Retina (tissue), 1 donor: Measurements from ENCODE around the gene ACD.
A peak's percentile ranks its signal among the peaks of the same experiment; 100 is the strongest.

Source experiments
- DNase-seq: peaks from one replicate; pipeline ENCODE4 v3.0.0-alpha.2; 2016

Gene ACD

DNA sequence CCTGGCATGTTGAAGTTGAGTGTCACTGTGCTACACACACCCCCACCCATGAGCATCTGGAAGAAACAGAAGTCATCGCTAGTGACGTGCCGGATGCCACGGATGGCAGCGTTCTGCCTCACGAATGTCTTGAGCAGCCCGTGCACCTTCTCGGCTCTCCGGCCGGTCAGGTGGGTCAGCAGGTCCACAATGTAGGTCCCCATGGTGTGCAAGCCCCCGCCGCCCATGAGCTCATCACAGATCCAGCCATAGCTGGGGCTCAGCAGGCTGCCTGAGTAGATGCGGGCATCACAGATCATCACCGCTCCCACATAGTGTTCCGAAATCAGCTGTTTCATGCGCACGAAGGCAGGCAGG lies 15.5 kb upstream of the ACD start:
- no peak for DNase-seq

DNA sequence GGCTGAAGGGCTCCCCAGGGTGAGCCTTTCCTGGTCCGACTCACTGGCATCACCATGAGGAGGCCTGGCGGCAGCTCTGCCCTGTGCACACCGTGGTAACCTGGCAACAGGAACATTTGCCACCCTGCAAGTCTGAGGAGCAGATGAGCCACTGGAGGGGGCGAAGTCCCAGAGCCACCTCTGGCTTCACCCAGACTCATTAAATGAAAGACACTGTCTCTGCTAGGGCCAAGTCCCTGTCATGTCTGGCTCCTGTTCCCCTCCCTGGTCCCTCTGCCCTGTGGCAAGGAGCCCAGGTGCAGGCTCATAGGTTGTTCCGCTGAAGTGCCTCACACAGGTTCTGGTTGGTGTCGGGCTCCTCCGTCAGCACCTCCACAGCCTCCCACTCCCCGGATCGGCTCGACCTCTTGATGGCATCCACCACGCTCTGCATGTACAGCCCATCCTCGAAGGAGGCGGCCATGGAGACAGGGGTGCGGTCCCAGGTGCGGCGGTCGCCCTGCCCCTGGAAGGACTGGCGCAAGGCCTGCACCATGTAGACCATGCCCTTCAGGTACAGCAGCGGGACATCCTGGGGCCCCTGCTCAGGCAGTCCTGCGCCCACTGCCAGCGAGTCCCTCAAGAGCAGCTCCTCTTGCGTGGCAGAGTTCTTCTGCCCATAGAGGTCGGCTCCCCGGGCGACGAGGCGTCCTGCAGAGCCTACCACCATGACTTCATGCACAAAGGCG lies 15.0 kb upstream of the ACD start:
- no peak for DNase-seq

DNA sequence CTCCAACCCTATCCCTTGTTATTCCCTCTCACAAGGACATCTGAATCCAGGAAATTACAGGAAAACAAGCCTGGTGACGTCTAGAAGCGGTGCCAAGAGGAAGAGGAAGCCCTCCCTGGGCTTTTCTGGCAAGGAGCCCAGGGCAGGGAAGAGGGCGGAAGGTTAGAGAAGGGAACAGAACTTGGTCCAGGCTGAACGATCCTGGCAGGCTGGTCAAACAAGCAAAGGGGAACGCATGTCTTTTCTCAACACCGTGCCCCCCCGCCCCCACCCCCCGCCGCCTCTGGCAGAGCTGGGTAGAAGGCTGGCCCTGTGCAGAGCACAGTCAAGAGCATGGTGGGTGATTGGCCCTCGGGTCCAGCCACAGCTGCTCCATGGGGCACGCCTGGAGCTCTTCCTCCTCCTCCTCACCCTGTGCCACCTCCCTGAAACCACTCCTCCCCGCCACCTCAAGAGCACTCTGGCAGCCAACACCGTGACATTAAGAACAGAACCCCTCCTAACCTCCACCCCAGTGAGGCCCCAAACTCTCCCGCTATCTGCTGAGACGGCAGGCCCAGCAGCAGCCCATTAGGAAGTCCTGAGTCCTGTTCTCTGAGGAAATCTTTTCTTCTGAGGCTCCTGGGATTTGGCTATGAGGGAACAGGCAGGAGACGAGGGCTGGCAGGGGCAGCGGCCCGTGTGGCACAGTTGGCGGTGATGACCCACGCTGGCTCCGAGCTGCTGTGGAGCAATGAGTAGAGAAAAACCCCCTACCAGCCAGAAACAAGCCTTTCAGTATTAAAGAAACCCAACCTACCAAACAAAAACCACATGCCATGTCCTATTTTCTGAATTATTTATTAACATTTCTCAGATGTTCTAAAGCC lies 13.9 kb upstream of the ACD start:
- no peak for DNase-seq

DNA sequence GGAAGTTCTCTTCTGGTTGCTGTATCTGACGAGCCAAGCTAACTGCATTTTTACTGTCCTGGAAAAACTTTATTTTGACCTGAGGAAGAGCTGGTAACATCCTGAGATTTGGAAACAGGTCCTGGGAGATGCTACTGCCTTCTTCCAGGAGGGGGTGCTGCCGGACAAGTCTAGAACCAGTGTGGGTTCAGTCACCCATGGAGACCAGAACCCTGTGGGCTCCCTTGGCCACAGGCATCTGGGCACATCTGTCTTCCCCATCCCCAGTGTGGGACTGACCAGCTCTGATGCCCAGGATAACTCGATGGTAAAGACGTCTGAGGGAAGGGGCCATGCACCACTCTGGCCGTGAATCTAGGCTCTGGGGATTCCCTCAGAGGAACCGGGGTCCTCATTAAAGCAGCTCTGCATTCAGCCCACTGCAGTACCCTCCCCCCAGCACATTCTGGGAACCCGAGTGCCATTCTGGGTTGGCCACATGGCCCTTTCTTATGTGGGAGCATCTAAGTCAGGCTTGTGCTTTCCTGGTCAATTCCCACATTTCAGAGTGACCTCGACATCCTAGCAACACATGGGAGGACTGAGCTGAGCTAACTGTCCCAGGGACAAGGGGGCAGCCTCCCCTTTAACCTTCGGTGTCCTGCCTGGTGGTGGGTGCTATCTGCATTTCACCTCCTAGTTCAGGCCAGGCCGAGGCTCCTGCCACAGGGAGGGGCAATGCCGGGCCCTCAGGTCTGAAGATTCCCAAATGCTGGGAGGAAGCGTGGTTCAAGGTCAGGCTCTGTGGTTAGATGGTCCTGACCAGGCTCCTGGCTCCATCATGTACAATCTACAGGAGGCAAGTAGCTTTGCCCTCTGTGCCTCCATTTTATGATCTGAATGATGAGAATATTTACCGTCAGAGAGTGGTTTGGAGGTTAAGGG lies 12.9 kb upstream of the ACD start:
- DNase-seq: no peak

DNA sequence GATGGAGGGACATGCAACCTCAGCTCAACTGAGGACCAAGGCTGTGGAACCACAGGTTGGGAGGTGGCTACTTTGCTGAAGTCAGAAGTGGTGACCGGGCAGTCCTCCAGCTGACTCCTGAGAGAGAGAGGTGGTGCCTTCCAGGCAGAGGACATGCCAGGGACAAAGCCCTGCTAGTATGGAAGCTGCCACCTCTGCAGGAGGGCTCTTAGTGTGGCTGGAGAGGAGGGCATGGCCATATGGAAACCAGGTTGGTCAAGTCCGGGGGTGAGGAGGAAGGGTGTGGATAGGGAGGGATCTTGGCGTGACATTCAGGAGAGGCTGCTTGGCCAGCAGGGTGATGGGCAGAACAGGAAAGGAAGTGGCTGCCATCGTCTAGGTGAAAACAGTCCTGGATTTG lies 12.2 kb upstream of the ACD start:
- no peak for DNase-seq

DNA sequence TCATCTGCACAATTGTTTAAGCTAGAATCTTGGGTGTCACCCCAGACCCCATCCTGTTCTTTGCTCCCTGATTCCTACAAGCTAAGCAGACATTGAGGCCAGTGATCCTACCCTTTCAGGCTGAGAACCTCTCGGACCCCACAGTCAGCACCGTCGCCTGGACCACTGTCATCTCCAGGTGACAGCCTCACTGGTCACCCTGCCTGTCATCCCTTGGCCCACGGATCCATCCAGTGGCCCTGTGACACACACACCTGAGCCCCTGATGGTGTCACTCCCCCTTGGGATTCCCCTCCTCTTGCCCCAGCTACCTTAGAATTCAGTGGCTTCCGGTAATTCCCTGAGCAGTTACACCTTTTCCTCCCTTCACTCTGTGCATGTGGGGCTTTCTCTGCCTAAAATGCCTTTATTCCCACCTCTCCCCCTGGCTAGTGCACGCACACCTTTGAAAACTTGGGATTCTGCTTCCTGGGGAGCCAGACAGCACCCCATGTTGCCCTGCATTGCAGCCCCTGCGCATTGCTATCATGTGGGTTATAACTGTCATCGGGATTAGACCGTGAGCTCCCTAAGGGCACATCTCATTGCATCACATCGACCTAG lies 9.5 kb upstream of the ACD start:
- DNase-seq: no peak

DNA sequence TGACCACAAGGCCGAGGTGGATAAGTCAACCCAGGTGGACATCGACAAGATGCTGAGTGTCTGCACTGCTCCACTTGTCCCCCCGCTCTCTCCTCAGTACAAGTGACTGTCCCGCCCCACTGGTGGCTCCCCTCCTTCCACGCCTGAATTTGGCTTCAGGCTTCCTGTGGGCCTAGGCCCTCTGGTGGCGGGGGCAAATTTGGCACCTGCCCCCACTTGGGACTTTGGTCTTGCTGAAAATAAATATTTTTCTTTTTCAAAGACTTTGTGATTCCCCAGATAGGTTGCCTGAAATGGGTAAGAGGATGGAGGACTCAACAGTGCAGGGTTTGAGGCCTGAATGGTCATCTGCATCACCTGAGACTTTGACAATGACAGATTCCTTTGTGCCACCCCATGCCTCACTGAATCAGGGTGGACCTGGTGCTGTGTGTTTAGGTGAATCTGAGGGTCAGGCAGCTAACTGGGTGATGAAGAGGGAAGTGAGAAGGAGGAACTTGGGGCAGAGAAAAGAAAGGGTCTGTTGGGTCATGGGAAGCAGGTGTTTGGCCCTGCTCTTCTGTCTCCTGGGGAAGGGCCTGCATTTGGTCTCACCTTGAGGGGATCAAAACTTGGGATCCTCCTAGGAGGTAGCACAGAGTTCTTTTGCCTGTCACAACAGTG lies 8.6 kb upstream of the ACD start:
- DNase-seq: no peak

DNA sequence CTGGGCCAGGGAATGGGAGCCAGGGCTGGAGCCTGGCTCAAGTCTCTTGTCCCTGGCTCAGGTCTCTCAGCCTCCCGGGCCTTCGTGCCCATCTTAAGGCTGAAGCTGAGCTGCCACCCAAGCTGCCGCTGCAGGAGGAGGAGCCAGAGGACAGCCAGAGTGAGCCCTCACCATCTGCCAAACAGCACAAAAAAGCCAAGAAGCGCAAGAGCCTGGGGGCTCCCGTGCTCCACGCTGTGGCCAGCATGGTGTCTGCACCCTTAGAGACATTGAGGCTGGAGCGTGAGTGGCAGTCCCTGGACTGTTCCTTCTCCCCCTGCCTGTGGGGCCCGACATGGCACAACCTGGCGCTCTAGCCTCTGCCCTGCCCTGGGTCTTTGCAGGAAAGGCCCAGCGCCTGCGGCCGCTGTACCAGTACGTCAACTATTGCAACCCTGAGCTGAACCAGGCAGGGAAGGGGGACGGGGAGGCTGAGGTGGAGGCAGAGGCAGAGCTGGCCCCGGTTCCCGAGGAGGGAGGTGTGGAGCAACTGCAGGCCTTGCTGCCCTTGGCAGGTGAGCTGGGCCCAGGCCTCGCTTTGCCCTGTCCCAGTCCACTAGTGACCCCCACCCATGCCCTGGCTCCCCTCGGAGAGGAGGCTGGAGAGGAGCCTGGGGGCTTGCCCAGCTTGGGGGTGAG lies 7.9 kb upstream of the ACD start:
- peak; percentile 92 for DNase-seq

DNA sequence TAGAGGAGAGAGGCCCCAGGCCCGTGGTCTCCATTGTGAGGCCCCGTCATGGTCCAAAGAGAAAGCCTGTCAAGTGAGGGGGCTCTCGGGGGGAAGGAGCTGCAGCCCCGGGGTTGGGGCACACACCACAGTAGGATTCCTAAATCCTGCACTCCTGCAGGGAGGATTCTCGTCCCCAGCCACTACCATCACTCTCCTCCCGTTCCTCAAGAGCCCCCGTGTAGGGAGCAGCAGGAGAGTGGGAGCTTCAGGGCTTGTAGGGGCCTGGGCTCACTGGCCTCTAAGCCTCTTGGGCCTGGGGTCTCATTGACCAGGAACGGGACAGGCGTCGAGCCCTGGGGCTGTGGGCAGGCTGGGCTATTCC lies 7.4 kb upstream of the ACD start:
- no peak for DNase-seq

DNA sequence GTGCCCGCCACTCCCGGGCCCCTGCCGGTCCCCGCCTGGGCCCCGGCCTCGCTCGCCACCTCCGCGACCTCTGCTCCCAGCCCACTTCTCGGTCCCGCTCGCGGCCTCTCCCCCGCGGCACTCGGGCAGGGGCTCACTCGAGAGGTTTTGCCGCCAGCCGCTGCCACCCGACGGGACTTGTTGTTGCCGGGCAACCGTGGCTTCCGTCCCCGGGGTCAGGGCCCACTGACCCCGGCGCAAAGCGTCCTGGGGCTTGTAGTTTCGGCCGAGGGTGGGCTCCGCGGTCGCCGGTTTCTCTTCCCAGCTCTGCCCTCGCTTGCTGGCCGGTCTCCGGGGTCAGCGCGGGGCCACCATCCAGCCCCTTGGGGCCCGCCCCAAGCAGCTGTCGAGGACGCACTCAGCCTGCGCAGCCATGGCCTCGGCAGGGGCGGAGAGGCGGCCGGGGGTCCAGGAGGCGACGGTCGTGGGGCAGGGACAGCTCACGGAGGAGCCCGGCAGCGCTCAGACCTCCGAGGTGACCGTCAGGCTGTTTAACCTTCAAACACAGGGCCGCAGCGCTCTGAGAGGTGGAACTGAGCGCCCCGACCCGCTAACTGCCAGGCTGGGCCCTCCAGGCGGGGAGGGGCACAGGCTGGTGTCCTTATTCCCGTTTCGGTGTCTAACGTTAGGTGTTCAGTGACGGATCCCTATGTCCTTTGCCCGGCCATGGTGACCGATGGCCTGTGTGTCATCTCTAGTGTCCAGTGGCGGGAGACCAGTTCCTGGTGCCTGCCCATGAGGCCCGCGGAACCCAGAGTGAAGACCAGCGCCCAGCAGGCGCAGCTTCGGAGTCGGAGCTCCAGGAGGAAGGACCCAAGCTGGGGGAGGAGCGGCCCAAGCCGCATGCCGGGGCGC lies 6.7 kb upstream of the ACD start, which contains the start of the genes C16orf86 and ENKD1:
Gene C16orf86, plus strand, starts transcription at position 256 of the 894 bp plus-strand sequence. Its CDS starts 157 bp downstream, at position 413.
Gene ENKD1, minus strand, starts transcription at position 192 of the 894 bp plus-strand sequence. CDS start 308 bp downstream, outside the sequence.
- DNase-seq: peak; percentile 94

DNA sequence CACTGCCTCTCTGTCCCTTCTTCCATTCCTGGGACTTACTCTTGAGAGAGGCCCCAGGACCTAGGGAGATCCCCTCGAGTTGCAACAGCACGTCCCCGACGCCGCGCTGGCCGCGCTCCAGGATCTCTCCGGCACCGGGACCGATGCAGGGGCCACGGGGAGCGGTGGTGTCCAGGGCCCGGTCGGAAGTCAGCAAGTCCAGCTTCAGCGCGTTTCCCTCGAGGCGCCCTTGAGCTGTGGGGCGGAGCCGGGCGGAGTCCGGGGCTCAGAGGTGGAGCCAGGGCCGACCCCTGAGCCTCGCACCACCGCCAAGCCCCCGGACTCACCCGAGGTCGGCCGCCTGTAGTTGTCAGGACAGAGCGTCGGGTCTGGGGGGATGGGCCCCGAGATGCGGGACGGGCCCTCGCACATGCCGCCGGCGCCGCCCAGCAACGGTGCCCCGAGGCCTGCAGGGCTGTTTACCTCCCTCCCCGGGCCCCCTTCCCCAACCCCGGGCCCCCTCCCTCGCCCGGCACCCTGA lies 6.0 kb upstream of the ACD start:
- peak; percentile 72 for DNase-seq

DNA sequence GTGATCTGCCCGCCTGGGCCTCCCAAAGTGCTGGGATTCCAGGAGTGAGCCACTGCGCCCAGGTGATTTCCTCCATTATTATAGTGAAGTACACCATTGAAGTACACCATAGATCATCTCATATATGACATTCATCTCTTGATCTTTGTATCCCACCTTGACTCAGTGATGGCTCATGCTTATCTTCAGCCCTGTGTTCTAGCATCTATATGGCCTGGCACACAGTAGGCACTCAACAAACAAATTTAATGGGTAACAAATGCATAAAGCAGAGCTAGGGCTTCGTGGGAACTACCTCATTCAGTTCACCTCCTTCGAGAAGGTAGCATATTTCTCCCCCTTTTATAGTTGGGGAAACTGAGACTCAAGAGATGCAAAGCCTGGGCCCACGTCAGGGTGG lies 5.5 kb upstream of the ACD start:
- no peak for DNase-seq

DNA sequence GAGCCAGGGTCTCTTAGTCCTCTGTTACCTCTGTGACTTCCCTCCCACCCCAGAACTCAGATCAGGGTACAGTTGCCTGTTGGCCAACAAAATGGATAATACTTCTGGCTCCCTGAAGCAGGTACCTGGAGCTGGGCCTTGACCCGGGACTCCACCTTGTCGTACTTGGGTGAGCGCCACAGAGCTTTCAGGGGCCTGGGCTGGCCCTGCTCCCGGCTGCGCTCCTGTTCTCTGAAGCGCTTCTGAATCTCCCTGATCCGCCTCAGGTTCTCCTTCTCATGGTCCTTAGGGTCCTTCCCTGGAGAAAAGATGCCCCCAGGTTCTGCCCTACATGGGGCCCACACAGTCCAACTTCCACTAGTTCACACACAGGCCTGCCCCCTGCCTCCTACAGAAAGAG lies 4.8 kb upstream of the ACD start:
- DNase-seq: no peak

DNA sequence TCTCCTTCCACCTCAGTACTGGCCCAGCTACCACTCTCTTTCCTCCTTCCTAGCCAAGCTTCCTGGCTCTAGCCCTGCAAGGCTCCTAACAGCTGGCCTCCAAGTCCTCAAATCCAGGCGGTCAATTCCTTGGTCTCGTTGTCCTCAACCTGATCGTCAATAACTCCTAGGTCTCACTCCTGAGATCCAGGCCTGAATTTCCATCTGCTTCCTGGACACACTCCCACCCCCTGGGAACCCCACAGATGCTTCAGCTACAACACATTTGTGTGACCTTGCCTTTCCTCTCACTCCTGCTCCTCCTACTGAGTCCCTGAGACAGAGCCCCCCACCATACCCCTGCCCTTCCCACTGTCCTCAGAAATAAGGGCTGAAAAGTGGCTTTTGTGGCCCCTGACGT lies 4.2 kb upstream of the ACD start:
- no peak for DNase-seq

DNA sequence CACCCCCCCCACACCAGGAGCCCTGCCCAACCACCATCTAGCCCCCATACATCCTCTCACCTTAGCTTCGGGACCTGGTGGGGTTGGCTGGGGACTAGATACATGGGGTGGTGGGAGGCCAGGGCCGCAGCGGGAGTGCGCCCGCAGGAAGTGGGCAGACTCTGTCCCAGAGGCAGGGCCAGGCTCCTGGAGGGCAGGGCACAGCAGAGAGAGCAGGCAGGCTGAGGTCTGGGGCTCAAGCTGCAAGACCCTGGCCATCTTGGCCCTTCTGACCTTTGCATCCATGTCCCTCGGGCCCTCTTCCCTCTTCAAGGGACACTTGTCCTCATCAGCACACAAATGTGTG lies 3.8 kb upstream of the ACD start:
- no peak for DNase-seq

DNA sequence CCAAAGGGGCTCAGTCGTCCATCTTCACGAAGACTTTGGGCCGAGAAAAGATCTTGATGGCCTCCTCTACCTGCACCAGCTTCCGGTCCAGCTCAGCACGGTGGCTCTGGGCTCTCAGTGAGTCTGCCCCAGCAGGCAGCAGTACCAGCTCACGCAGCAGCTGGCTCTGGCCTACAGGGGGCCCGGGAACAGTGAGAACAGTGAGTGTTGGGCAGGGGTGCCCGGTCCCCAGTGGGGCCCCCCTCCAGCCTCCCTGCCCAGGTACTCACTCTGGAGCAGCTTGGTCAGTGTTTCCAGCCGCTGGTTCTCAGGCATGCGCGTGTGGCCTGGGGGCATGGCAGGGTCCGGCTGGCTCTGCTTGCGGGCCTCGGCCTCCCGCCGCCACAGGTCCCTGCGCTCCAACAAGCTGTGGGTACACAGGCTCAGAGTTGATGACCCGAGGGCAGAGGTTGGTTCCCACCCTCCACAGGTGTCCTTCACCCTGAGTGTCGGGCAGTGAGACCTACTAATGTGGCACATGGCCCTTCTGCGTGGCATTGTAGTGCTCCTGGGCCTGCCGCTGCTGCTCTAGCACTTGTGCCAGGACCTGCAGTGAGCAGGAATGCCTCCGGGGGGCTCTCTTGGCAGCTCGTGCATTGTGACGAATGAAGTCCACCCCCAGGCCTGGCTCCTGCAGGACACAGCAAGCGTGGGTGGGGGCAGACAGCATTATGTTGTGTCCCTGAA lies 3.3 kb upstream of the ACD start:
- DNase-seq: no peak

DNA sequence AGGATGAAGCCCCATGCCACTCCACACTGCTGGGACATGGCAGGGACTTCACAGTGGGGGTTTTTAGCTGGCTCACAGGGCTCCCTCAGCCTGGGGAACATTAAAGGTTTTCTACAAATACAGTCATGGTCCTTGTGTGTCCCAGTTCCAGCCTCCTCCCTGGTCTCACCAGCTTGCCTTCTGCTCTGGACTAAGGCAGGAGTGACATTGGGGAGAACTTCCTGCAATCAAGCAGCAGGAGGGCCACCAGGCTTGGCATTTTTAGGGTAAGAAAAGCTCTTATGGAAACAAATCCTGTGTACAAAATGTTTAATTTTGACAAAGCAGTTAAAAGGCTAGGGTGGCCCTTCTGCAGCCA lies 2.6 kb upstream of the ACD start:
- no peak for DNase-seq

DNA sequence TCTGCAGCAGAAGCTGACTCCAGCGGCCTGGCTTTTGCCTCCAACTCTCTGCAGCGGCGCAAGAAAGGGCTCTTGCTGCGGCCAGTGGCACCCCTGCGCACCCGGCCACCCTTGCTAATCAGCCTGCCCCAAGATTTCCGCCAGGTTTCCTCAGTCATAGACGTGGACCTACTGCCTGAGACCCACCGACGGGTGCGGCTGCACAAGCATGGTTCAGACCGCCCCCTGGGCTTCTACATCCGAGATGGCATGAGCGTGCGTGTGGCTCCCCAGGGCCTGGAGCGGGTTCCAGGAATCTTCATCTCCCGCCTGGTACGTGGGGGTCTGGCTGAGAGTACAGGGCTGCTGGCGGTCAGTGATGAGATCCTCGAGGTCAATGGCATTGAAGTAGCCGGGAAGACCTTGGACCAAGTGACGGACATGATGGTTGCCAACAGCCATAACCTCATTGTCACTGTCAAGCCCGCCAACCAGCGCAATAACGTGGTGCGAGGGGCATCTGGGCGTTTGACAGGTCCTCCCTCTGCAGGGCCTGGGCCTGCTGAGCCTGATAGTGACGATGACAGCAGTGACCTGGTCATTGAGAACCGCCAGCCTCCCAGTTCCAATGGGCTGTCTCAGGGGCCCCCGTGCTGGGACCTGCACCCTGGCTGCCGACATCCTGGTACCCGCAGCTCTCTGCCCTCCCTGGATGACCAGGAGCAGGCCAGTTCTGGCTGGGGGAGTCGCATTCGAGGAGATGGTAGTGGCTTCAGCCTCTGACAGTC lies 2.0 kb upstream of the ACD start:
- no peak for DNase-seq
